Measurements from ENCODE around the gene NRXN3.

DNA sequence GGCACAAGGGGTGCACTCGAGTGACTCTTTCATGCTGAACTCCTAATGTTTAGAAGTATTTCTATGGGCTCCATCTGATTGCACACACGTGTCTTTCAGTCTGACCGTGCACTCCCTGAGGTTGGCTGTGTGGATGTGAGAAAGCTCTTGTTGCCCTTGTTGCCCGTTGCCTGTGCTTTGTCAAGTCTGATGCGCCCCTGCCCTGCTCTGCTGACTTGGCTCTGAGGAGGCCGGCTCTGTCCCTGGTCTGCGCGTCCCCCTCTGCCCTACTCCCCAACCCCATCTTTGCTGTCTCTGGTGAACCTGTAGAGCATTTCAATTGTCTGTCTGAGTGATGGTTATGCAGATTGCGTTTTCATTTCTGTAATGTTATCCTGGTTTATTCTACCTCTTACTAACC is 802.3 kb downstream of the NRXN3 start:
- TF ChIP-seq FOXM1 (IDR thresholded peaks at IDR 0.05; ENCODE audit: low read depth) = no peak
- TF ChIP-seq, protein P1, sequence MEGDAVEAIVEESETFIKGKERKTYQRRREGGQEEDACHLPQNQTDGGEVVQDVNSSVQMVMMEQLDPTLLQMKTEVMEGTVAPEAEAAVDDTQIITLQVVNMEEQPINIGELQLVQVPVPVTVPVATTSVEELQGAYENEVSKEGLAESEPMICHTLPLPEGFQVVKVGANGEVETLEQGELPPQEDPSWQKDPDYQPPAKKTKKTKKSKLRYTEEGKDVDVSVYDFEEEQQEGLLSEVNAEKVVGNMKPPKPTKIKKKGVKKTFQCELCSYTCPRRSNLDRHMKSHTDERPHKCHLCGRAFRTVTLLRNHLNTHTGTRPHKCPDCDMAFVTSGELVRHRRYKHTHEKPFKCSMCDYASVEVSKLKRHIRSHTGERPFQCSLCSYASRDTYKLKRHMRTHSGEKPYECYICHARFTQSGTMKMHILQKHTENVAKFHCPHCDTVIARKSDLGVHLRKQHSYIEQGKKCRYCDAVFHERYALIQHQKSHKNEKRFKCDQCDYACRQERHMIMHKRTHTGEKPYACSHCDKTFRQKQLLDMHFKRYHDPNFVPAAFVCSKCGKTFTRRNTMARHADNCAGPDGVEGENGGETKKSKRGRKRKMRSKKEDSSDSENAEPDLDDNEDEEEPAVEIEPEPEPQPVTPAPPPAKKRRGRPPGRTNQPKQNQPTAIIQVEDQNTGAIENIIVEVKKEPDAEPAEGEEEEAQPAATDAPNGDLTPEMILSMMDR (IDR thresholded peaks at IDR 0.05) = no peak
- no peak for TF ChIP-seq FOSL2 (IDR thresholded peaks at IDR 0.05; ENCODE audit: borderline replicate concordance, low read depth)
- TF ChIP-seq TEAD4 (IDR thresholded peaks at IDR 0.05; ENCODE audit: borderline replicate concordance, insufficient read depth) = no peak
- TF ChIP-seq, protein P2, sequence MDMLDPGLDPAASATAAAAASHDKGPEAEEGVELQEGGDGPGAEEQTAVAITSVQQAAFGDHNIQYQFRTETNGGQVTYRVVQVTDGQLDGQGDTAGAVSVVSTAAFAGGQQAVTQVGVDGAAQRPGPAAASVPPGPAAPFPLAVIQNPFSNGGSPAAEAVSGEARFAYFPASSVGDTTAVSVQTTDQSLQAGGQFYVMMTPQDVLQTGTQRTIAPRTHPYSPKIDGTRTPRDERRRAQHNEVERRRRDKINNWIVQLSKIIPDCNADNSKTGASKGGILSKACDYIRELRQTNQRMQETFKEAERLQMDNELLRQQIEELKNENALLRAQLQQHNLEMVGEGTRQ (IDR thresholded peaks at IDR 0.05; ENCODE audit: borderline replicate concordance, low read depth, low read length) = no peak
- no peak for TF ChIP-seq RCOR1 (IDR thresholded peaks at IDR 0.05; ENCODE audit: low read length)
- TF ChIP-seq, protein P3, sequence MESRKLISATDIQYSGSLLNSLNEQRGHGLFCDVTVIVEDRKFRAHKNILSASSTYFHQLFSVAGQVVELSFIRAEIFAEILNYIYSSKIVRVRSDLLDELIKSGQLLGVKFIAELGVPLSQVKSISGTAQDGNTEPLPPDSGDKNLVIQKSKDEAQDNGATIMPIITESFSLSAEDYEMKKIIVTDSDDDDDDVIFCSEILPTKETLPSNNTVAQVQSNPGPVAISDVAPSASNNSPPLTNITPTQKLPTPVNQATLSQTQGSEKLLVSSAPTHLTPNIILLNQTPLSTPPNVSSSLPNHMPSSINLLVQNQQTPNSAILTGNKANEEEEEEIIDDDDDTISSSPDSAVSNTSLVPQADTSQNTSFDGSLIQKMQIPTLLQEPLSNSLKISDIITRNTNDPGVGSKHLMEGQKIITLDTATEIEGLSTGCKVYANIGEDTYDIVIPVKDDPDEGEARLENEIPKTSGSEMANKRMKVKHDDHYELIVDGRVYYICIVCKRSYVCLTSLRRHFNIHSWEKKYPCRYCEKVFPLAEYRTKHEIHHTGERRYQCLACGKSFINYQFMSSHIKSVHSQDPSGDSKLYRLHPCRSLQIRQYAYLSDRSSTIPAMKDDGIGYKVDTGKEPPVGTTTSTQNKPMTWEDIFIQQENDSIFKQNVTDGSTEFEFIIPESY (IDR thresholded peaks at IDR 0.05; ENCODE audit: borderline replicate concordance, low read depth) = no peak
- no peak for TF ChIP-seq YY1 (IDR thresholded peaks at IDR 0.05; ENCODE audit: low read depth)
- no peak for TF ChIP-seq RAD21 (IDR thresholded peaks at IDR 0.05; ENCODE audit: low read length)
- TF ChIP-seq EZH2phosphoT487 (IDR thresholded peaks at IDR 0.05; ENCODE audit: borderline replicate concordance, low read depth) = no peak
- TF ChIP-seq EP300 (IDR thresholded peaks at IDR 0.05; ENCODE audit: borderline replicate concordance in 1 of 2, low read depth in 1 of 2, low read length in 1 of 2) = no peak
- TF ChIP-seq GABPA (IDR thresholded peaks at IDR 0.05; ENCODE audit: low read depth) = no peak
- TF ChIP-seq RFX5 (IDR thresholded peaks at IDR 0.05; ENCODE audit: low read length) = no peak
- TF ChIP-seq POLR2AphosphoS5 (IDR thresholded peaks at IDR 0.05; ENCODE audit: low read depth, low read length) = no peak

Data from SK-N-SH (cell line).